Large intestine (tissue), 3 donors: ENCODE results near the gene MYO16. TPM values are rescaled to one million over a fixed set of nuclear protein-coding genes. Genes with fewer than 3 reads are reported as not detected.
"Not testable (repeated sequence)": the region's sequence is repeated elsewhere in the genome, so short reads cannot be mapped to it uniquely, and the experiment has no call there.

Source experiments
- DNase-seq, 2 donors: peaks; one replicate each; pipeline versions ENCODE4 v3.0.0 to v3.0.0-alpha.2; 2013
- H3K27ac ChIP-seq: one replicate; pipeline ENCODE4 v1.5.1; 2013; ENCODE audit warnings: low read length
- H3K27me3 ChIP-seq: 2 replicates; pipeline ENCODE4 v1.6.1; 2013; ENCODE audit warnings: low read length; ENCODE audit not compliant: control insufficient read depth, insufficient read depth
- H3K36me3 ChIP-seq: 2 replicates; pipeline ENCODE4 v1.6.1; 2013; ENCODE audit warnings: low read length; ENCODE audit not compliant: control insufficient read depth, insufficient read depth
- H3K4me1 ChIP-seq: one replicate; pipeline ENCODE4 v1.6.1; 2013; ENCODE audit warnings: low read length; ENCODE audit not compliant: control insufficient read depth, insufficient read depth
- H3K4me3 ChIP-seq: one replicate; pipeline ENCODE4 v1.5.1; 2013; ENCODE audit warnings: low read length
- H3K9me3 ChIP-seq: one replicate; pipeline ENCODE4 v1.6.1; 2013; ENCODE audit warnings: mild to moderate bottlenecking, low read depth, low read length, moderate library complexity; ENCODE audit not compliant: control insufficient read depth
- WGBS: methylation state at CpG from one replicate; pipeline ENCODE4 v1.1.5; 2013; ENCODE audit warnings: low lambda C conversion rate; ENCODE audit not compliant: insufficient coverage; 5-methylcytosine and 5-hydroxymethylcytosine counted together
- polyA plus RNA-seq: library from polyadenylated mRNA; unstranded; fragments of 120-200 nt; gene quantifications from one replicate; pipeline ENCODE4 v1.2.1, GENCODE V29; 2013

Gene MYO16
- polyA plus RNA-seq, 1 donor, result 0.27 TPM

GRCh38 chr13:109074436-109074835, 445.0 kb downstream of the MYO16 start:
- no peak for DNase-seq
- Histone ChIP-seq H3K4me3 (no peak overlapping the region), H3K9me3 (no peaks in the 10 kb centered on the region), H3K4me1 (no peaks in the 10 kb centered on the region), H3K36me3 (no peaks in the 10 kb centered on the region), H3K27me3 (no peaks in the 10 kb centered on the region), H3K27ac (no peak overlapping the region)
- WGBS, result 100% methylated on average over 1 of the region's 6 CpGs

GRCh38 chr13:109074853-109075252, 445.4 kb downstream of the MYO16 start:
- no peaks in the 10 kb centered on the region for H3K36me3 ChIP-seq
- WGBS, result 90% methylated on average over 2 of the region's 3 CpGs
- H3K4me1 ChIP-seq, result no peaks in the 10 kb centered on the region
- DNase-seq, result no peak
- no peak overlapping the region for H3K4me3 ChIP-seq
- no peaks in the 10 kb centered on the region for H3K27me3 ChIP-seq
- no peaks in the 10 kb centered on the region for H3K9me3 ChIP-seq
- H3K27ac ChIP-seq, result no peak overlapping the region

GRCh38 chr13:109087916-109088623, 458.7 kb downstream of the MYO16 start:
- Histone ChIP-seq H3K9me3 (no peaks in the 10 kb centered on the region), H3K4me1 (no peaks in the 10 kb centered on the region), H3K27ac (no peak overlapping the region), H3K27me3 (no peaks in the 10 kb centered on the region), H3K36me3 (no peaks in the 10 kb centered on the region), H3K4me3 (no peak overlapping the region)
- 38% methylated on average over 1 of the region's 10 CpGs for WGBS
- no peak for DNase-seq

GRCh38 chr13:109088624-109088917, 459.2 kb downstream of the MYO16 start:
- Histone ChIP-seq H3K4me3 (no peak overlapping the region), H3K36me3 (no peaks in the 10 kb centered on the region), H3K9me3 (no peaks in the 10 kb centered on the region), H3K27me3 (no peaks in the 10 kb centered on the region), H3K4me1 (no peaks in the 10 kb centered on the region), H3K27ac (no peak overlapping the region)
- WGBS, result no CpG with 5 or more reads among the region's 22 CpGs
- DNase-seq, result no peak

GRCh38 chr13:109090796-109091195, 461.4 kb downstream of the MYO16 start:
- 60% methylated on average over 1 of the region's 5 CpGs for WGBS
- H3K27me3 ChIP-seq, result no peaks in the 10 kb centered on the region

GRCh38 chr13:109091249-109091648, 461.8 kb downstream of the MYO16 start:
- Histone ChIP-seq H3K27me3 (no peaks in the 10 kb centered on the region), H3K4me3 (no peak overlapping the region), H3K9me3 (no peaks in the 10 kb centered on the region), H3K4me1 (no peaks in the 10 kb centered on the region), H3K36me3 (no peaks in the 10 kb centered on the region), H3K27ac (no peak overlapping the region)
- no peak for DNase-seq
- 93% methylated on average over 3 of the region's 7 CpGs for WGBS

More at GRCh38 chr13:109090796-109091195, 461.4 kb downstream of the MYO16 start:
- Histone ChIP-seq H3K4me3 (no peak overlapping the region), H3K4me1 (no peaks in the 10 kb centered on the region), H3K36me3 (no peaks in the 10 kb centered on the region), H3K9me3 (no peaks in the 10 kb centered on the region), H3K27ac (no peak overlapping the region)
- no peak for DNase-seq

- not testable (repeated sequence) for H3K27ac ChIP-seq, H3K27me3 ChIP-seq, H3K4me3 ChIP-seq, H3K36me3 ChIP-seq, H3K9me3 ChIP-seq, DNase-seq, H3K4me1 ChIP-seq
- WGBS, result 100% methylated on average over 1 of the region's 3 CpGs
Observed at GRCh38 chr13:109092186-109092585, 462.8 kb downstream of the MYO16 start.

- H3K9me3 ChIP-seq, result no peaks in the 10 kb centered on the region
- H3K4me3 ChIP-seq, result no peak overlapping the region
- no CpG with 5 or more reads among the region's 2 CpGs for WGBS
- no peaks in the 10 kb centered on the region for H3K27me3 ChIP-seq
- H3K4me1 ChIP-seq, result no peaks in the 10 kb centered on the region
- DNase-seq, result no peak
- H3K36me3 ChIP-seq, result no peaks in the 10 kb centered on the region
- H3K27ac ChIP-seq, result no peak overlapping the region
Observed at GRCh38 chr13:109093998-109094397, 464.6 kb downstream of the MYO16 start.

- H3K4me1 ChIP-seq, result no peaks in the 10 kb centered on the region
- no peaks in the 10 kb centered on the region for H3K9me3 ChIP-seq
- H3K4me3 ChIP-seq, result no peak overlapping the region
- H3K27ac ChIP-seq, result no peak overlapping the region
- 100% methylated on average over 1 of the region's 6 CpGs for WGBS
- H3K36me3 ChIP-seq, result no peaks in the 10 kb centered on the region
- DNase-seq, result no peak
- H3K27me3 ChIP-seq, result no peaks in the 10 kb centered on the region
Observed at GRCh38 chr13:109095126-109095525, 465.7 kb downstream of the MYO16 start.

GRCh38 chr13:109096101-109096500, 466.7 kb downstream of the MYO16 start:
- no peak for DNase-seq
- Histone ChIP-seq H3K9me3 (no peaks in the 10 kb centered on the region), H3K27me3 (no peaks in the 10 kb centered on the region), H3K36me3 (no peaks in the 10 kb centered on the region), H3K4me3 (no peak overlapping the region), H3K4me1 (no peaks in the 10 kb centered on the region), H3K27ac (no peak overlapping the region)
- WGBS, result no CpG with 5 or more reads among the region's 6 CpGs

- WGBS, result 100% methylated on average over 1 of the region's 8 CpGs
- no peak for DNase-seq
- Histone ChIP-seq H3K36me3 (no peaks in the 10 kb centered on the region), H3K9me3 (no peaks in the 10 kb centered on the region), H3K27ac (no peak overlapping the region), H3K27me3 (no peaks in the 10 kb centered on the region), H3K4me3 (no peak overlapping the region), H3K4me1 (no peaks in the 10 kb centered on the region)
Observed at GRCh38 chr13:109100705-109101304, 471.4 kb downstream of the MYO16 start.
